ENCODE results near the gene KCNQ1.

KCNQ1 gene

GRCh38 chr11:2774173-2775082, 329.6 kb downstream of the KCNQ1 start:
- H3K9ac ChIP-seq (ENCODE audit: low read length): no peak overlapping the region
- H3K4me1 ChIP-seq (ENCODE audit: control insufficient read depth, insufficient read depth, low read length): no peaks in the 10 kb centered on the region; the same call in 1 of the 2 replicates
- H3K27ac ChIP-seq (ENCODE audit: low read depth, low read length): no peak overlapping the region

GRCh38 chr11:2775083-2775625, 330.3 kb downstream of the KCNQ1 start:
- Histone ChIP-seq H3K4me1 (ENCODE audit: control insufficient read depth, insufficient read depth, low read length) (peaks cover 3% of the 10 kb centered on the region; the same call in 1 of the 2 replicates), H3K27ac (ENCODE audit: low read depth, low read length) (no peak overlapping the region), H3K4me3 (ENCODE audit: low read depth, low read length) (no peak overlapping the region), H3K9me3 (ENCODE audit: control insufficient read depth, insufficient read depth, low read depth, low read length) (no peaks in the 10 kb centered on the region), H3K27me3 (ENCODE audit: control insufficient read depth, insufficient read depth, low read length) (peaks cover 56% of the 10 kb centered on the region), H3K9ac (ENCODE audit: low read length) (no peak overlapping the region), H3K36me3 (ENCODE audit: control insufficient read depth, insufficient read depth, low read length) (no peaks in the 10 kb centered on the region)

More at GRCh38 chr11:2774173-2775082, 329.6 kb downstream of the KCNQ1 start:
- no peak overlapping the region for H3K4me3 ChIP-seq (ENCODE audit: low read depth, low read length)
- peaks cover 58% of the 10 kb centered on the region for H3K27me3 ChIP-seq (ENCODE audit: control insufficient read depth, insufficient read depth, low read length)
- no peaks in the 10 kb centered on the region for H3K36me3 ChIP-seq (ENCODE audit: control insufficient read depth, insufficient read depth, low read length)
- no peaks in the 10 kb centered on the region for H3K9me3 ChIP-seq (ENCODE audit: control insufficient read depth, insufficient read depth, low read depth, low read length)

- H3K4me3 ChIP-seq (ENCODE audit: low read depth, low read length): no peak overlapping the region
- H3K27ac ChIP-seq (ENCODE audit: low read depth, low read length): no peak overlapping the region
- no peak overlapping the region for H3K9ac ChIP-seq (ENCODE audit: low read length)
- peaks cover 52% of the 10 kb centered on the region for H3K27me3 ChIP-seq (ENCODE audit: control insufficient read depth, insufficient read depth, low read length)
- H3K9me3 ChIP-seq (ENCODE audit: control insufficient read depth, insufficient read depth, low read depth, low read length): no peaks in the 10 kb centered on the region
- peaks cover 8% of the 10 kb centered on the region; the same call in 1 of the 2 replicates for H3K4me1 ChIP-seq (ENCODE audit: control insufficient read depth, insufficient read depth, low read length)
- H3K36me3 ChIP-seq (ENCODE audit: control insufficient read depth, insufficient read depth, low read length): no peaks in the 10 kb centered on the region
Measured at GRCh38 chr11:2775626-2776350, 331.0 kb downstream of the KCNQ1 start.

GRCh38 chr11:2776351-2777061, 331.7 kb downstream of the KCNQ1 start:
- Histone ChIP-seq H3K9ac (ENCODE audit: low read length) (no peak overlapping the region), H3K4me1 (ENCODE audit: control insufficient read depth, insufficient read depth, low read length) (peaks cover 14% of the 10 kb centered on the region; the same call in 1 of the 2 replicates), H3K4me3 (ENCODE audit: low read depth, low read length) (no peak overlapping the region)

GRCh38 chr11:2777386-2777785, 332.6 kb downstream of the KCNQ1 start:
- H3K4me3 ChIP-seq (ENCODE audit: low read depth, low read length): no peak overlapping the region
- no peaks in the 10 kb centered on the region for H3K9me3 ChIP-seq (ENCODE audit: control insufficient read depth, insufficient read depth, low read depth, low read length)
- H3K36me3 ChIP-seq (ENCODE audit: control insufficient read depth, insufficient read depth, low read length): no peaks in the 10 kb centered on the region
- H3K27me3 ChIP-seq (ENCODE audit: control insufficient read depth, insufficient read depth, low read length): peaks cover 36% of the 10 kb centered on the region
- peaks cover 17% of the 10 kb centered on the region; the same call in 1 of the 2 replicates for H3K4me1 ChIP-seq (ENCODE audit: control insufficient read depth, insufficient read depth, low read length)
- H3K27ac ChIP-seq (ENCODE audit: low read depth, low read length): no peak overlapping the region
- no peak overlapping the region for H3K9ac ChIP-seq (ENCODE audit: low read length)

More at GRCh38 chr11:2776351-2777061, 331.7 kb downstream of the KCNQ1 start:
- Histone ChIP-seq H3K36me3 (ENCODE audit: control insufficient read depth, insufficient read depth, low read length) (no peaks in the 10 kb centered on the region), H3K27me3 (ENCODE audit: control insufficient read depth, insufficient read depth, low read length) (peaks cover 45% of the 10 kb centered on the region), H3K9me3 (ENCODE audit: control insufficient read depth, insufficient read depth, low read depth, low read length) (no peaks in the 10 kb centered on the region), H3K27ac (ENCODE audit: low read depth, low read length) (no peak overlapping the region)

GRCh38 chr11:2777871-2778629, 333.2 kb downstream of the KCNQ1 start:
- Histone ChIP-seq H3K9ac (ENCODE audit: low read length) (no peak overlapping the region), H3K27ac (ENCODE audit: low read depth, low read length) (no peak overlapping the region), H3K9me3 (ENCODE audit: control insufficient read depth, insufficient read depth, low read depth, low read length) (no peaks in the 10 kb centered on the region), H3K4me3 (ENCODE audit: low read depth, low read length) (no peak overlapping the region), H3K36me3 (ENCODE audit: control insufficient read depth, insufficient read depth, low read length) (no peaks in the 10 kb centered on the region), H3K27me3 (ENCODE audit: control insufficient read depth, insufficient read depth, low read length) (peaks cover 29% of the 10 kb centered on the region), H3K4me1 (ENCODE audit: control insufficient read depth, insufficient read depth, low read length) (peaks cover 17% of the 10 kb centered on the region; the same call in 1 of the 2 replicates)

- Histone ChIP-seq H3K4me3 (ENCODE audit: low read depth, low read length) (no peak overlapping the region), H3K36me3 (ENCODE audit: control insufficient read depth, insufficient read depth, low read length) (no peaks in the 10 kb centered on the region), H3K4me1 (ENCODE audit: control insufficient read depth, insufficient read depth, low read length) (peaks cover 23% of the 10 kb centered on the region), H3K27ac (ENCODE audit: low read depth, low read length) (no peak overlapping the region), H3K9me3 (ENCODE audit: control insufficient read depth, insufficient read depth, low read depth, low read length) (no peaks in the 10 kb centered on the region), H3K27me3 (ENCODE audit: control insufficient read depth, insufficient read depth, low read length) (peaks cover 21% of the 10 kb centered on the region), H3K9ac (ENCODE audit: low read length) (no peak overlapping the region)
Measured at GRCh38 chr11:2778630-2779498, 334.1 kb downstream of the KCNQ1 start.

- H3K27me3 ChIP-seq (ENCODE audit: control insufficient read depth, insufficient read depth, low read length): peaks cover 16% of the 10 kb centered on the region
- peaks cover 23% of the 10 kb centered on the region for H3K4me1 ChIP-seq (ENCODE audit: control insufficient read depth, insufficient read depth, low read length)
- H3K27ac ChIP-seq (ENCODE audit: low read depth, low read length): no peak overlapping the region
- no peak overlapping the region for H3K4me3 ChIP-seq (ENCODE audit: low read depth, low read length)
- no peak overlapping the region for H3K9ac ChIP-seq (ENCODE audit: low read length)
- H3K36me3 ChIP-seq (ENCODE audit: control insufficient read depth, insufficient read depth, low read length): no peaks in the 10 kb centered on the region
- H3K9me3 ChIP-seq (ENCODE audit: control insufficient read depth, insufficient read depth, low read depth, low read length): no peaks in the 10 kb centered on the region
Measured at GRCh38 chr11:2779499-2779980, 334.7 kb downstream of the KCNQ1 start.

- H3K4me1 ChIP-seq (ENCODE audit: control insufficient read depth, insufficient read depth, low read length): peaks cover 23% of the 10 kb centered on the region
- H3K9me3 ChIP-seq (ENCODE audit: control insufficient read depth, insufficient read depth, low read depth, low read length): no peaks in the 10 kb centered on the region
- H3K4me3 ChIP-seq (ENCODE audit: low read depth, low read length): no peak overlapping the region
- peaks cover 9% of the 10 kb centered on the region for H3K27me3 ChIP-seq (ENCODE audit: control insufficient read depth, insufficient read depth, low read length)
- H3K36me3 ChIP-seq (ENCODE audit: control insufficient read depth, insufficient read depth, low read length): no peaks in the 10 kb centered on the region
- no peak overlapping the region for H3K9ac ChIP-seq (ENCODE audit: low read length)
- no peak overlapping the region for H3K27ac ChIP-seq (ENCODE audit: low read depth, low read length)
Measured at GRCh38 chr11:2779981-2780849, 335.4 kb downstream of the KCNQ1 start.
